ENCODE measurements around the gene THUMPD3. TPM values are rescaled to one million over a fixed set of nuclear protein-coding genes. Genes with fewer than 3 reads are reported as not detected.

Gene THUMPD3
- total and polyA plus RNA-seq, 9 of the 15 experiments (the other 6 are each of a cell fraction or from before 2014, with no cell fraction given): 58.3 to 132 (median 113) TPM

DNA sequence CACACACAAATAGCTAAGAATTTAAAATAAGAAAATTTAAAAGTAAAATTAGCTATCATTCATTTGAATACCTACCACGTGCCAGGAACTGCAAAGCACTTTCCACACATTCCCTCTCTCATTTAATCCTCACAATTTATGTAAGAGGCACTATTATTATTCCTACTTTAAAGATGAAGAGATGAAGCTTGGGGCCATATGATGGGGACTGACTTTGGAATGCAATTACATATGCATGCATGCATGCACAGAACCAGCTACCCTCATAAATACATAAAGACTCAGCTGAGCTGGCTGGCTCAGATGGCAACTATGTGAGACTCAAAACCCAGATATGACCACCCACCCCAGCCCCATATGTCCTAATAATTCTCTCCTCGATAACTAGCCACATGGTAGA is 31.7 kb upstream of the THUMPD3 start:
- POLR2A ChIA-PET: interaction anchor here (0.8 to 2.0 kb wide), 6 partner anchors 9 to 50 kb away, joined by 3 to 7 read pairs (median 4); no protein-coding TSS in a partner anchor

More for the DNA sequence above, 31.7 kb upstream of the THUMPD3 start:
- Histone ChIP-seq H3K9ac (ENCODE audit: insufficient read depth in 1 of 2, low read depth in 2 of 2, low read length in 2 of 2) (no peak overlapping the region), H3K27ac (ENCODE audit: extremely low read depth, low read depth, low read length) (no peak overlapping the region), H4K20me1 (replicated peaks; ENCODE audit: control insufficient read depth, insufficient read depth, low read length) (no peaks in the 10 kb centered on the region), H3K4me3 (no peak overlapping the region), H3K79me2 (ENCODE audit: control insufficient read depth, insufficient read depth, low read length) (no peaks in the 10 kb centered on the region), H3K9me1 (ENCODE audit: control insufficient read depth, insufficient read depth, low read length) (no peaks in the 10 kb centered on the region), H3K9me3 (replicated peaks; ENCODE audit: control insufficient read depth, insufficient read depth, low read depth, low read length) (no peaks in the 10 kb centered on the region), H3K4me2 (ENCODE audit: insufficient read depth, low read length) (no peak overlapping the region), H3K4me1 (replicated peaks in 1 of 2; ENCODE audit: control insufficient read depth in 2 of 2, insufficient read depth in 2 of 2, low read length in 2 of 2) (no peaks in the 10 kb centered on the region), H3K27me3 (ENCODE audit: control insufficient read depth in 2 of 2, insufficient read depth in 2 of 2, low read length in 2 of 2) (peaks cover 5 to 11% of the 10 kb centered on the region in 2 experiments; a peak in 2 of 5 replicates), H2AFZ (ENCODE audit: low read depth, low read length) (no peak overlapping the region), H3K36me3 (ENCODE audit: control insufficient read depth, insufficient read depth, low read length) (no peaks in the 10 kb centered on the region)
- no TSS peak for BruUV-seq (replicated peaks)
- in situ Hi-C loops (cut with MboI) (no loop called here), intact Hi-C loops (cut with micrococcal nuclease) (no loop called here)
- DNase-seq (ENCODE audit: extremely low read depth in 1 of 4, low spot score in 3 of 4) (no peak), ATAC-seq (no peak), FAIRE-seq (no peak)
- CTCF ChIA-PET (ENCODE audit: low intra/inter-chr PET ratio): no interaction called here
- TF ChIP-seq, protein P1, sequence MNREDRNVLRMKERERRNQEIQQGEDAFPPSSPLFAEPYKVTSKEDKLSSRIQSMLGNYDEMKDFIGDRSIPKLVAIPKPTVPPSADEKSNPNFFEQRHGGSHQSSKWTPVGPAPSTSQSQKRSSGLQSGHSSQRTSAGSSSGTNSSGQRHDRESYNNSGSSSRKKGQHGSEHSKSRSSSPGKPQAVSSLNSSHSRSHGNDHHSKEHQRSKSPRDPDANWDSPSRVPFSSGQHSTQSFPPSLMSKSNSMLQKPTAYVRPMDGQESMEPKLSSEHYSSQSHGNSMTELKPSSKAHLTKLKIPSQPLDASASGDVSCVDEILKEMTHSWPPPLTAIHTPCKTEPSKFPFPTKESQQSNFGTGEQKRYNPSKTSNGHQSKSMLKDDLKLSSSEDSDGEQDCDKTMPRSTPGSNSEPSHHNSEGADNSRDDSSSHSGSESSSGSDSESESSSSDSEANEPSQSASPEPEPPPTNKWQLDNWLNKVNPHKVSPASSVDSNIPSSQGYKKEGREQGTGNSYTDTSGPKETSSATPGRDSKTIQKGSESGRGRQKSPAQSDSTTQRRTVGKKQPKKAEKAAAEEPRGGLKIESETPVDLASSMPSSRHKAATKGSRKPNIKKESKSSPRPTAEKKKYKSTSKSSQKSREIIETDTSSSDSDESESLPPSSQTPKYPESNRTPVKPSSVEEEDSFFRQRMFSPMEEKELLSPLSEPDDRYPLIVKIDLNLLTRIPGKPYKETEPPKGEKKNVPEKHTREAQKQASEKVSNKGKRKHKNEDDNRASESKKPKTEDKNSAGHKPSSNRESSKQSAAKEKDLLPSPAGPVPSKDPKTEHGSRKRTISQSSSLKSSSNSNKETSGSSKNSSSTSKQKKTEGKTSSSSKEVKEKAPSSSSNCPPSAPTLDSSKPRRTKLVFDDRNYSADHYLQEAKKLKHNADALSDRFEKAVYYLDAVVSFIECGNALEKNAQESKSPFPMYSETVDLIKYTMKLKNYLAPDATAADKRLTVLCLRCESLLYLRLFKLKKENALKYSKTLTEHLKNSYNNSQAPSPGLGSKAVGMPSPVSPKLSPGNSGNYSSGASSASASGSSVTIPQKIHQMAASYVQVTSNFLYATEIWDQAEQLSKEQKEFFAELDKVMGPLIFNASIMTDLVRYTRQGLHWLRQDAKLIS (CRISPR knock-in tag; IDR thresholded peaks at IDR 0.05): no peak
- TF ChIP-seq MED1 (CRISPR knock-in tag; IDR thresholded peaks at IDR 0.05; ENCODE audit: borderline replicate concordance) (no peak), TCF3 (CRISPR knock-in tag; IDR thresholded peaks at IDR 0.05) (no peak), ZNF699 (CRISPR knock-in tag; IDR thresholded peaks at IDR 0.05; ENCODE audit: insufficient replicate concordance) (no peak)
- TF ChIP-seq, protein P2, sequence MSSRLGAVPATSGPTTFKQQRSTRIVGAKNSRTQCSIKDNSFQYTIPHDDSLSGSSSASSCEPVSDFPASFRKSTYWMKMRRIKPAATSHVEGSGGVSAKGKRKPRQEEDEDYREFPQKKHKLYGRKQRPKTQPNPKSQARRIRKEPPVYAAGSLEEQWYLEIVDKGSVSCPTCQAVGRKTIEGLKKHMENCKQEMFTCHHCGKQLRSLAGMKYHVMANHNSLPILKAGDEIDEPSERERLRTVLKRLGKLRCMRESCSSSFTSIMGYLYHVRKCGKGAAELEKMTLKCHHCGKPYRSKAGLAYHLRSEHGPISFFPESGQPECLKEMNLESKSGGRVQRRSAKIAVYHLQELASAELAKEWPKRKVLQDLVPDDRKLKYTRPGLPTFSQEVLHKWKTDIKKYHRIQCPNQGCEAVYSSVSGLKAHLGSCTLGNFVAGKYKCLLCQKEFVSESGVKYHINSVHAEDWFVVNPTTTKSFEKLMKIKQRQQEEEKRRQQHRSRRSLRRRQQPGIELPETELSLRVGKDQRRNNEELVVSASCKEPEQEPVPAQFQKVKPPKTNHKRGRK (tag; IDR thresholded peaks at IDR 0.05): no peak
- TF ChIP-seq, protein P3, sequence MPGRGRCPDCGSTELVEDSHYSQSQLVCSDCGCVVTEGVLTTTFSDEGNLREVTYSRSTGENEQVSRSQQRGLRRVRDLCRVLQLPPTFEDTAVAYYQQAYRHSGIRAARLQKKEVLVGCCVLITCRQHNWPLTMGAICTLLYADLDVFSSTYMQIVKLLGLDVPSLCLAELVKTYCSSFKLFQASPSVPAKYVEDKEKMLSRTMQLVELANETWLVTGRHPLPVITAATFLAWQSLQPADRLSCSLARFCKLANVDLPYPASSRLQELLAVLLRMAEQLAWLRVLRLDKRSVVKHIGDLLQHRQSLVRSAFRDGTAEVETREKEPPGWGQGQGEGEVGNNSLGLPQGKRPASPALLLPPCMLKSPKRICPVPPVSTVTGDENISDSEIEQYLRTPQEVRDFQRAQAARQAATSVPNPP (IDR thresholded peaks at IDR 0.05; ENCODE audit: borderline replicate concordance, insufficient read depth, insufficient read length): no peak
- 4% methylated on average over 2 of the region's 2 CpGs for WGBS (ENCODE audit: insufficient coverage, low coverage, missing lambda C conversion rate)
